Effector memory CD4-positive, alpha-beta T cell (primary cell): Measurements from ENCODE around the gene CALCOCO2.

Source experiments
- DNase-seq, 3 donors: peaks; one replicate each; pipeline ENCODE4 v3.0.0-alpha.2; 2020
- H3K27ac ChIP-seq: 2 replicates; pipeline ENCODE4 v1.7.0; 2013; ENCODE audit warnings: mild to moderate bottlenecking, low read length, moderate library complexity; ENCODE audit not compliant: insufficient read depth, poor library complexity, severe bottlenecking
- H3K27me3 ChIP-seq: replicated peaks from 2 replicates; pipeline ENCODE4 v1.7.0; 2013; ENCODE audit warnings: mild to moderate bottlenecking, low read length; ENCODE audit not compliant: insufficient read depth, control insufficient read depth, poor library complexity, severe bottlenecking
- H3K36me3 ChIP-seq: 2 replicates; pipeline ENCODE4 v1.7.0; 2013; ENCODE audit warnings: mild to moderate bottlenecking, low read length, moderate library complexity; ENCODE audit not compliant: control insufficient read depth, insufficient read depth
- H3K4me1 ChIP-seq: 2 replicates; pipeline ENCODE4 v1.7.0; 2013; ENCODE audit warnings: low read length, mild to moderate bottlenecking; ENCODE audit not compliant: control insufficient read depth, insufficient read depth, poor library complexity, severe bottlenecking
- H3K4me3 ChIP-seq: 2 replicates; pipeline ENCODE4 v1.7.0; 2013; ENCODE audit warnings: low read length, low read depth, mild to moderate bottlenecking; ENCODE audit not compliant: insufficient read depth, poor library complexity, severe bottlenecking
- H3K9me3 ChIP-seq: 2 replicates; pipeline ENCODE4 v1.7.0; 2013; ENCODE audit warnings: mild to moderate bottlenecking, low read length, moderate library complexity; ENCODE audit not compliant: control insufficient read depth

The CALCOCO2 gene

DNA sequence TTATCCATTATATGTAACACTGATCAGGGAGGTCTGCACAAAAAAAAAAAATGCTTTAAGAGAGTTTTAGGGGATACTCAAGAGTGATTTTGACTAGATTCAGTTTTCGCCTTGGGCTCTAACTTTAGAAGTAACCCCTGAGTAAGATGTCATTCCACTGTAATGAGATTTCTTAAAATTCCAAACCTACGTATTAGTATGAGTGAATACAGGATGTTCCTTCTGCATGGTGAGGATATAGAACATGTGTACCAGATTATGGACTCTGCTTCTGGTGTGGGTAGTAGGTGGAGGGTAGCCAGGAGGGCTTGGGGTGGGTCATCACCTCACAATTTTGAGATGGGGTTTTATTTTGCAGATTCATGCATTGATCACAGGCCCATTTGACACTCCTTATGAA is 81.6 kb downstream of the CALCOCO2 start:
- Histone ChIP-seq H3K36me3 (peaks cover 45% of the 10 kb centered on the region), H3K27ac (no peak overlapping the region), H3K4me3 (no peak overlapping the region), H3K9me3 (no peaks in the 10 kb centered on the region), H3K27me3 (no peaks in the 10 kb centered on the region), H3K4me1 (peaks cover 37% of the 10 kb centered on the region)
- no peak for DNase-seq
